Ectodermal cell (in vitro differentiated cells): ENCODE results near the gene DDX4.

ENCODE experiments used
- H3K27ac ChIP-seq: 2 replicates; pipeline ENCODE4 v1.7.0; 2013; ENCODE audit warnings: mild to moderate bottlenecking, low read depth, low read length; ENCODE audit not compliant: insufficient read depth, poor library complexity, severe bottlenecking
- H3K27me3 ChIP-seq: 2 replicates; pipeline ENCODE4 v1.7.0; 2013; ENCODE audit warnings: mild to moderate bottlenecking, low read length; ENCODE audit not compliant: insufficient read depth, control insufficient read depth, poor library complexity, severe bottlenecking
- H3K36me3 ChIP-seq: one replicate; pipeline ENCODE4 v1.7.0; 2013; ENCODE audit warnings: low read length; ENCODE audit not compliant: control insufficient read depth, insufficient read depth
- H3K4me1 ChIP-seq: one replicate; pipeline ENCODE4 v1.7.0; 2013; ENCODE audit warnings: low read length; ENCODE audit not compliant: control insufficient read depth, insufficient read depth
- H3K4me3 ChIP-seq: 2 replicates; pipeline ENCODE4 v1.7.0; 2013; ENCODE audit warnings: low read depth, low read length, control low read depth; ENCODE audit not compliant: insufficient read depth
- H3K9me3 ChIP-seq: 2 replicates; pipeline ENCODE4 v1.7.0; 2013; ENCODE audit warnings: mild to moderate bottlenecking, low read length, moderate library complexity; ENCODE audit not compliant: control insufficient read depth
- WGBS, 2 experiments: methylation state at CpG; one replicate each; pipeline ENCODE4 v1.1.7; 2013; ENCODE audit warnings: missing lambda C conversion rate in 2 of 2; 5-methylcytosine and 5-hydroxymethylcytosine counted together

Gene DDX4

DNA sequence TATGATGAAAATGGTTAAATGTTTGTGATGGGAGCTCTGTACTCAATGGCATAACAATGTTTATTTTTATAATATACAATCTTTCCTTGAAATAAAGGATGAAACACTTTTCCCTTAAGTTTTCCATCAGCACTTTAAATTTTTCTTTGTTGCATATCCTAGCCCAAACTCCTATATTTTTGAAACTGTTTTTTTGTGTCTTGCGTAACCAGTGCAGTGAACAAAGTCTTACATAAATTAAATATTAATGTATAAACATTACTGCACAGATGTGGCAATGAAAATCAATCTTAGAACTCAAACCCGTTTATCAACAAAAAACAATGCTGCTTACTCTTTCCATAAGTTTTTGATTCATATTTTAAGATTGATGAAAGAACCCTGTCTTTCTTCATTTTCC is 79.2 kb downstream of the DDX4 start:
- no peak overlapping the region for H3K27ac ChIP-seq
- H3K27me3 ChIP-seq: peaks cover 14% of the 10 kb centered on the region
- 70% methylated on average over 1 of the region's 2 CpGs; no CpG with 5 or more reads in 1 of the 2 experiments for WGBS, 2 experiments
- H3K36me3 ChIP-seq: no peaks in the 10 kb centered on the region
- no peak overlapping the region for H3K4me3 ChIP-seq
- H3K9me3 ChIP-seq: no peaks in the 10 kb centered on the region
- H3K4me1 ChIP-seq: no peaks in the 10 kb centered on the region

DNA sequence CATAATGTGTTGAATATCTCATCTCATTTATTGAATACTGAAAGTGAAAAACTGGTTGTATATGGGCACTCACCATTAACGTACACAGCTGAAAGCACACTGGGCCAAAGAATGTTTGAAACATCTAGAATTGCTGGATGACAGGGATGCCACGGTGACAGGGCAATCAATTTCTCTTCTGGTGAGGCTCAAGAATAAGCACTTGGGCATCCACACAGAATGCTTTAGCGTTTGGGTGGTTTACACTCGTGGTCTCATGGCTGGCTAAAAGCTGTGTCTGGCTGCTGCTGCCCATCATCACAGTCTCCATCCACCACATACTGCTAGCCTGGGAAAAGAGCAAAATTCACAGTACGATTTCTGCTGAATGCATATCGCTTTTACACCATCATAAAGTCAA is 82.6 kb downstream of the DDX4 start:
- H3K27me3 ChIP-seq: peaks cover 24% of the 10 kb centered on the region
- H3K9me3 ChIP-seq: no peaks in the 10 kb centered on the region
- H3K4me3 ChIP-seq: no peak overlapping the region
- H3K4me1 ChIP-seq: no peaks in the 10 kb centered on the region
- no peak overlapping the region for H3K27ac ChIP-seq
- 90% methylated on average over 6 of the region's 6 CpGs for WGBS, 2 experiments
- no peaks in the 10 kb centered on the region for H3K36me3 ChIP-seq

DNA sequence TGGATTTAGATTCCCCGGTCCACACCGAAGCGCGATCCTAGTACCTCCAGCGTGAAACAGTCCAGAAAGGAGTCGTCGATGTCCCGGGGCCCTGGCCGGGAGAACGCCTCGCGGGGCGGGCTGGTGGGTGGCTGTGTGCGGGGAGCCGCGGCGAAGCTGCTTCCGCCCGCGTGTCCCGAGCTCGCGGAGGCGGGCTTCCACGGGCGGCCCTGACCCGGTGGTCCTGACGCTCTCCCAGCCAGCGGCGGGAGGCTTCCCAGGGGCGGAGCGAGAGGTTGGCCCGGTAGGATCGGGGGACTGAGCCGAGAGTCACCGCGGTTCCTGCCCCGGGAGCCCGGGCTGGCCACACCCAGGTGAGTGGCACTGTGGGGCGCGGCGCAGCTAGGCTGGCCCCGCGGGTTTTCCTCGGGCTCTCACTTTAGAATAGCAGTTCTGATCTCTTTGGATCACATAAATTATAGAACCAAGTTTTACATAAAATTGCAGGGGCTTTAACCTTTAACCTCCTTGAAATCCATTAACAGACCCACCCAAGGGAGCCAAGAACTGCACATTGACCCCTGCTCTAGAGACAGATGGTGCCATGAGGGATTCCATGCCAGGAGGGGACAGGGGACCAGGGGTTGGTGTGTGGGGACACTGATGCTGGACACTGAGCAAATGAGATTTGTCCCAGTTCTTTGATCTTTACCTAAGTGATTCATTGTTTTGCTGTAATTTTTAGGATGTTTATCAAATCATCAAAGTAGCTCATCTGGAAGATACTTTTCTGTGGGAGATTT is 84.1 kb downstream of the DDX4 start:
- Histone ChIP-seq H3K36me3 (no peaks in the 10 kb centered on the region), H3K4me1 (no peaks in the 10 kb centered on the region), H3K4me3 (peak overlapping the region; percentile 29), H3K27me3 (peaks cover 24% of the 10 kb centered on the region), H3K27ac (no peak overlapping the region), H3K9me3 (no peaks in the 10 kb centered on the region)
- WGBS, 2 experiments: 32 to 33% methylated on average over 45 of the region's 45 CpGs

DNA sequence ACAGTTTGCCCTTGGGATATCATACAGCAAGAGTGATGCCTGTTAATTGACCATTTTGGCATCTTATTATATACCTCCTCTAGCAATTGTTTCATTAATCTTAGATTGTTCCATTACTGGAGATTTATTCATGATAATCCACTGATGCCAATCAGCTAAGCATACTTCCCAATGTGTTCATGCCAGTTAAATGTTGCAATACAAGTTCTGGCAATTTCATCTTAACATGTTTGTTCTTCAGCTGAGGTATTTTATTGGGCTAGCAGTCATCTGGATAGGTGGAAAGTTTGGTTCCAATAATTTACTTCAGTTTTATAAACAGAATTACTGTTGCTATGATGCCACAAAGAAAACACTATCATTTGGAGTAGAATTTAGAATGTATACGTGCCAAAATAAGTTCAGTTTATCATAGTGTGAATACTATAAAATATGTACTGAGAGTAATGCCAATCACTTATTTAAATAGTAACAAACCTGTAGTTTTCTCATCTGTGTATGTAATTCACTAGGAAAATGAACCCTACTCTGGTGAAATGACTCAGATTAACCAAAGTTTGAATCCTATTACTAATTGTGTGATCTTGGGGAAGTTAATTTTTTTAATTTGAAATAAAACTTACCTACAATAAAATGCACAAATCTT is 85.4 kb downstream of the DDX4 start:
- no peaks in the 10 kb centered on the region for H3K4me1 ChIP-seq
- H3K4me3 ChIP-seq: no peak overlapping the region
- H3K9me3 ChIP-seq: no peaks in the 10 kb centered on the region
- H3K27ac ChIP-seq: no peak overlapping the region
- WGBS, 2 experiments: no CpG with 5 or more reads among the region's 1 CpG
- no peaks in the 10 kb centered on the region for H3K36me3 ChIP-seq
- peaks cover 24% of the 10 kb centered on the region for H3K27me3 ChIP-seq

DNA sequence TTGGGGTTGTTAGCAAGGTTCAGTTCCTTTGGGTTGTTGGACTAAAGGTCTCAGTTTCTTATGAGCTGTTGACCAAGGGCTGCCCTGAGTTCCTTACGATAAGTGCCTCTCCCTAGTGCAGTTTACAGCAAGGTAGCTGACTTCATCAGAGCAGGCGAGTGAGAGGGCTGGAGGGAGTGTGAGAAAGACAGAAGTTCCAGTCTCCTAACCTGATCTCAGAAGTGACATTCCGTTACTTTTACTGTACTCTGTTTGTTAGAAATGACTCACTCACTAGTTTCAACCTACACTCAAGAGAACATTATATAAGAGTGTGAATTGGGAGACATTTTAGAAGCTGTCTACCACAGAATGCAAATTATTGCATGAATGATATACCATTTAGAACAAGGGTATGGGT is 92.1 kb downstream of the DDX4 start:
- H3K36me3 ChIP-seq: no peaks in the 10 kb centered on the region
- 94 to 97% methylated on average over 2 to 3 of the region's 3 CpGs for WGBS, 2 experiments
- H3K27me3 ChIP-seq: no peaks in the 10 kb centered on the region
- no peak overlapping the region for H3K4me3 ChIP-seq
- no peaks in the 10 kb centered on the region for H3K4me1 ChIP-seq
- no peak overlapping the region for H3K27ac ChIP-seq
- no peaks in the 10 kb centered on the region for H3K9me3 ChIP-seq

DNA sequence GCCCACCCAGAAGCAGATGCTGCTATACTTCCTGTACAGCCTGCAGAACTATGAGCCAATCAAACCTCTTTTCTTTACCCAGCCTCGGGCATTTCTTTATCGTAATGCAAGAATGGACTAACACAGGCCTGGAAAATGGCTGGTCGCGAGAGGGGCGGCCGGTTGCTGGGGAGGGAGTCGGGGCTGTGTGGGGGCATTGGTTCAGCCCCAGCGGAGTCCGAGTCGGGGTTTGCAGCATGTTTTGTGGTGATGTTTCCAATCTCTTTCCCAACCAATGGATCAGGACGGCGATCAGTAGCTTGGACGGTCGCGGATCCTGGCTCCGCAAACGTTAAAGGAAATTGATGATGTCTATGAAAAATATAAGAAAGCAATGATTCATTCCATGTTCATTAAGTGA is 94.6 kb downstream of the DDX4 start:
- Histone ChIP-seq H3K4me1 (no peaks in the 10 kb centered on the region), H3K9me3 (no peaks in the 10 kb centered on the region), H3K4me3 (no peak overlapping the region), H3K36me3 (no peaks in the 10 kb centered on the region), H3K27ac (no peak overlapping the region), H3K27me3 (no peaks in the 10 kb centered on the region)
- 93 to 98% methylated on average over 17 of the region's 17 CpGs for WGBS, 2 experiments

DNA sequence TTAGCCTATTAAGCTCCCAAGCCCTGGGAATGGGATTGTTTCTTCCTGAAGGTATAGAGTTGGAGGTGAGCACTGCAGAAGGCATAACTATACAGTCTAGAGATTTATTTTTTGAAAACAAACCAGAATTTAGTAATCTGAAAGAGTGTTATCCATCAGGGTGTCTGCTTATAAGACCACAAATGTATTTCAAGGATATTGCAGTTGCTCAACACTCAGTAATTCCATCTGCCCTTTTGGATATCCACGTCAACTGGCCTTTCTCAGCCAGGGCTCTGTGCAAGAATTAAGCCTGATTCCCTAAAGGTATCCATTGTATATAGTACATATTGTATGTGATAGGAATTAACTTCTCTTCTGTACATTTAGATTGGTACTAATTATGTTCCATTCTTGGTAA is 98.3 kb downstream of the DDX4 start:
- no peaks in the 10 kb centered on the region for H3K36me3 ChIP-seq
- no peaks in the 10 kb centered on the region for H3K9me3 ChIP-seq
- H3K27me3 ChIP-seq: no peaks in the 10 kb centered on the region
- no peak overlapping the region for H3K4me3 ChIP-seq
- H3K4me1 ChIP-seq: no peaks in the 10 kb centered on the region
- 100% methylated on average over 1 of the region's 1 CpG for WGBS, 2 experiments
- H3K27ac ChIP-seq: no peak overlapping the region

DNA sequence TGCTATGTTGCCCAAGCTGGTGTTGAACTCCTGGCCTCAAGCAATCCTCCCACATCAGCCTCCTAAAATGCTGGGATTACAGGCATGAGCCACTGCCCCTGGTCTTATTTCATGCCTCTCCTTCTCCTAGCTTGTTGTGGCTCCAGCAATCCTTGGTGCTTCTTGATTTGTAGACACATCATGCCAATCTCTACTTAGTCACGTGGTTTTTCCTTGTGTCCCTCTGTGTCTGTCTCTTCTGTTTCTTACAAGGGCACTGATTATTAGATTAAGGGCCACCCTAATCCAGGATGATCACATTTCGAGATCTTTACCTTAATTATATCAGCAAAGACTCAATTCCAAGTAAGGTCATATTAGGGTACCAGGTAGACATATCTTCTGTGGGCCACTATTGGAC is 104.1 kb downstream of the DDX4 start:
- no peaks in the 10 kb centered on the region for H3K4me1 ChIP-seq
- no peak overlapping the region for H3K4me3 ChIP-seq
- H3K36me3 ChIP-seq: no peaks in the 10 kb centered on the region
- no peak overlapping the region for H3K27ac ChIP-seq
- H3K9me3 ChIP-seq: no peaks in the 10 kb centered on the region
- no peaks in the 10 kb centered on the region for H3K27me3 ChIP-seq
- 92 to 93% methylated on average over 1 to 2 of the region's 2 CpGs for WGBS, 2 experiments

DNA sequence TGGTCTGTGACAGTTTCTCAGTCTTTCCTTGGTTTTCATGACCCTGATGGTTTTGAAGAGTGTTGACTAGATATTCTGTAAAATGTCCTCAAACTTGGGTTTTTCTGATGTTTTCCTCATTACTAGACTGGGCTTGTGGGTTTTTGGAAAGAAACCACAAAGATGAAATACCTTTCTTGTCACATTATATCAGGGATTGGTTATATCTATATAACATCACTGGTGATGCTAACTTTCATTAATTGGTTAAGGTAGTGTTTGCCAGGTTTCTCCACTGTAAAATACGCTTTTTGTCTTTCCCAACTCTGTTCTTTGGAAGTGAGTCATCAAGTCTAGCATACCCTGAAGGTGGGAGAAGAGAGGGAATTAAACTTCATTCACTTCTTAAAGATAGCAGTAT is 110.0 kb downstream of the DDX4 start:
- Histone ChIP-seq H3K36me3 (no peaks in the 10 kb centered on the region), H3K4me3 (no peak overlapping the region), H3K27me3 (no peaks in the 10 kb centered on the region), H3K27ac (no peak overlapping the region), H3K9me3 (no peaks in the 10 kb centered on the region), H3K4me1 (no peaks in the 10 kb centered on the region)
- WGBS, 2 experiments: 82% methylated on average over 1 of the region's 1 CpG; no CpG with 5 or more reads in 1 of the 2 experiments

DNA sequence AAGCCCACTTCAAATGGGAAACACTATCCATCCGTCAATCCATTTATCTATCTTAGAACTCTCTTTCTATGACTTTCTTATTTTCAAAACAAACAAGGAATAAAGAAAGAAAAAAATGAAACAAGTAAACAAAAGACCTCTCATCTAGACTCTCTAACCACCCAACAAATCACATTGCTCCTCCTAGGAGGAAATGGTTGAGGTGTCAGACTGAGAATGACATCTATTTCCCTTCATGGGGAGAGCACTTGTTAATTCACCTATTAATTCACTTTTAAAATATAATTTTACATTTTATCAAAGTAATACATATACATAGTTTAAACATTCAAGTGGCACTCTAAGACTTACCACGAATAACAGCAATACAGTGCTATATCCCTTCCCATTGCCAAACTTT is 110.9 kb downstream of the DDX4 start:
- no peaks in the 10 kb centered on the region for H3K4me1 ChIP-seq
- no peak overlapping the region for H3K27ac ChIP-seq
- H3K4me3 ChIP-seq: no peak overlapping the region
- no peaks in the 10 kb centered on the region for H3K9me3 ChIP-seq
- 81 to 89% methylated on average over 2 of the region's 2 CpGs for WGBS, 2 experiments
- no peaks in the 10 kb centered on the region for H3K27me3 ChIP-seq
- no peaks in the 10 kb centered on the region for H3K36me3 ChIP-seq
